ENCODE data around the gene CD99L2. TPM values are rescaled to one million over a fixed set of nuclear protein-coding genes. Genes with fewer than 3 reads are reported as not detected.

The CD99L2 gene
- total and polyA plus RNA-seq, 2 experiments from 2014 or later = 37.9 to 71.7 TPM

DNA sequence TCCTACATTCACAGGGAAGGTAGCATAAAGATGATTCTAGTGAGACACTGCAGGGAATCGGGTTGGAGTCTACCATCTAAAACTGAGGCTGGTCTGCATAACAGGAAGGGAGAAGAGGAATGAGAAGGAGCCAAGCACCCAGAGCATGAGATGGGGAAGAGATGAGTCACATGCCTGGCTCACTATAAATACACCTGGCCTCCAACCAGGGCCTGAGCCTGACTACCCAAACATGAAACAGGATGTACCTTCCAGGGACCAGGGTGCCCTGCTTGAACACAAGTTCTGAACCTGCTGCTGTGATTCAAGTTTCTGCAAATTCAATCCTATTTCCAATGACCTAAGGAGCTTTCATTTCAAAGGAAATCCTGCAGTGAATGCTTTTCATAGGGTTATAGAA is 24.9 kb downstream of the CD99L2 start:
- Histone ChIP-seq H3K36me3 (ENCODE audit: low read depth) (no peaks in the 10 kb centered on the region), H3K4me3 (no peak overlapping the region), H3K79me2 (ENCODE audit: insufficient read depth) (0 out of 2 replicates have a peak, but pooled peaks cover 8% of the 10 kb centered on the region), H3K4me2 (ENCODE audit: unreplicated experiment) (no peak overlapping the region), H4K20me1 (ENCODE audit: insufficient read depth) (no peaks in the 10 kb centered on the region), H2AFZ (no peak overlapping the region), H3K27me3 (replicated peaks; ENCODE audit: insufficient read depth) (no peaks in the 10 kb centered on the region), H3K9me3 (ENCODE audit: low read depth) (no peaks in the 10 kb centered on the region), H3K4me1 (ENCODE audit: insufficient read depth) (no peaks in the 10 kb centered on the region), H3F3A (ENCODE audit: insufficient read depth) (no peaks in the 10 kb centered on the region), H3K9ac (no peak overlapping the region), H3K27ac (no peak overlapping the region), H3K9me2 (ENCODE audit: insufficient read depth) (no peaks in the 10 kb centered on the region)
- TF ChIP-seq EZH2phosphoT487 (IDR thresholded peaks at IDR 0.05; ENCODE audit: insufficient read depth, low read depth) (no peak), EZH2 (IDR thresholded peaks at IDR 0.05; ENCODE audit: insufficient read depth, poor library complexity, severe bottlenecking) (no peak)
- peak; percentile 41 for DNase-seq
- in situ Hi-C loops (cut with MboI) = no loop called here
- 80 to 100% methylated on average over 1 of the region's 1 CpG for WGBS, 2 experiments (ENCODE audit: low coverage in 1 of 2, low lambda C conversion rate in 2 of 2, missing lambda C conversion rate in 2 of 2)

DNA sequence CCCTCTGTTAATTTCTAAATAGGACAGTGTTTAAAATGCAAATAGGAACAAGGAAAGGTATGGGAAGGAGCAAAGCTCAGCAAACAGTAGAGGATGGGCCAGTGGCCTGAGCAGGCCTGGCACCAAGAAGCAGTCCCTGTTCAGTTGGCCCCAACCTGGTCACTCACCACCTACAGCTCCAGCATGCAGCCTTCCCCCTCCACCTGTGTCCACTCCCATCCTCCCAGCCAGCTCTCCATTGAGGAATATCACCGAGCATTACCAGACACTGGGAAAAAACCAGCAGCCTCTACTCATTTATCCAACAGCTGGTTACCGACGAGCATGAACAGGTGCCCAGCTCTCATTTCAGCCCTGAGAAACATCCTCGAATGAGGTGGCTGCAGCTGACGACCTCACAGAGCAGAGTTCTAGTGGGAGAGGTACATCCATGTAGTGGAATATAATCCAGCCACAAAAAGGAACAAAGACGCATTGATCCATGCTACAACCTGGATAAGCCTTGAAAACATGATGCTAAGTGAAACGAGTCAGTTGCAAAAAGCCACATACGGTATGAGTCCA is 25.6 kb downstream of the CD99L2 start:
- no peak overlapping the region for H2AFZ ChIP-seq
- no peaks in the 10 kb centered on the region for H3F3A ChIP-seq (ENCODE audit: insufficient read depth)
- no peaks in the 10 kb centered on the region for H4K20me1 ChIP-seq (ENCODE audit: insufficient read depth)
- no peaks in the 10 kb centered on the region for H3K9me3 ChIP-seq (ENCODE audit: low read depth)
- no peak overlapping the region for H3K9ac ChIP-seq
- no peaks in the 10 kb centered on the region for H3K36me3 ChIP-seq (ENCODE audit: low read depth)
- WGBS, 2 experiments (ENCODE audit: low coverage in 1 of 2, low lambda C conversion rate in 2 of 2, missing lambda C conversion rate in 2 of 2) = 92 to 99% methylated on average over 8 of the region's 8 CpGs
- no peaks in the 10 kb centered on the region for H3K27me3 ChIP-seq (replicated peaks; ENCODE audit: insufficient read depth)
- H3K4me1 ChIP-seq (ENCODE audit: insufficient read depth) = no peaks in the 10 kb centered on the region
- TF ChIP-seq EZH2 (IDR thresholded peaks at IDR 0.05; ENCODE audit: insufficient read depth, poor library complexity, severe bottlenecking) (no peak), EZH2phosphoT487 (IDR thresholded peaks at IDR 0.05; ENCODE audit: insufficient read depth, low read depth) (no peak)
- H3K27ac ChIP-seq = no peak overlapping the region
- DNase-seq = no peak
- H3K4me2 ChIP-seq (ENCODE audit: unreplicated experiment) = no peak overlapping the region
- H3K79me2 ChIP-seq (ENCODE audit: insufficient read depth) = 0 out of 2 replicates have a peak, but pooled peaks cover 8% of the 10 kb centered on the region
- in situ Hi-C loops (cut with MboI) = no loop called here
- no peaks in the 10 kb centered on the region for H3K9me2 ChIP-seq (ENCODE audit: insufficient read depth)
- no peak overlapping the region for H3K4me3 ChIP-seq

DNA sequence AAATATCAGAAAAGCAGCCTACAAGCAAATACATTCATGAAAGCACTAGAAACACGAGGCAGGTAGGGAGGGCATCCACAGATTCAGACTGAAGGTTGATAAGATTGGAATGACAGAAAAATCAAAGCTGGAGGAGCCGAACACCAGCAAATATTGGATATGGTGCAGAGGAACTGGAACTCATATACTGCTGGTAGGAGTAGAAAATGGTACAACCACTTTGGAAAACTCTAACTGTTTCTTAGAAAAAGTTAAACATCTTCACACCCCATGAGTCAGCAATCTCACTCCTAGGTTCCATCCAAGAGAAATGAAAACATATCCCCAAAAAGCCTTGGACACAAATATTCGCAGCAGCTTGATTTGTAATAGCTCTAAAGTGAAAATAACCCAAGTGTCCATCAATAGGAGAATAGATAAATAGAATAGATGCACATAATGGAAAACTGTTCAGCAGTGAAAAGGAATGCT is 27.1 kb downstream of the CD99L2 start:
- 69 to 70% methylated on average over 3 of the region's 3 CpGs for WGBS, 2 experiments (ENCODE audit: low coverage in 1 of 2, low lambda C conversion rate in 2 of 2, missing lambda C conversion rate in 2 of 2)
- Histone ChIP-seq H4K20me1 (ENCODE audit: insufficient read depth) (no peaks in the 10 kb centered on the region), H3K36me3 (ENCODE audit: low read depth) (no peaks in the 10 kb centered on the region), H3K27me3 (replicated peaks; ENCODE audit: insufficient read depth) (no peaks in the 10 kb centered on the region), H3K27ac (no peak overlapping the region), H3K4me1 (ENCODE audit: insufficient read depth) (no peaks in the 10 kb centered on the region), H3K4me3 (no peak overlapping the region), H3F3A (ENCODE audit: insufficient read depth) (no peaks in the 10 kb centered on the region), H3K9me3 (ENCODE audit: low read depth) (no peaks in the 10 kb centered on the region), H3K9me2 (ENCODE audit: insufficient read depth) (no peaks in the 10 kb centered on the region), H3K4me2 (ENCODE audit: unreplicated experiment) (no peak overlapping the region), H3K9ac (no peak overlapping the region), H3K79me2 (ENCODE audit: insufficient read depth) (0 out of 2 replicates have a peak, but pooled peaks cover 8% of the 10 kb centered on the region), H2AFZ (no peak overlapping the region)
- in situ Hi-C loops (cut with MboI) = no loop called here
- no peak for TF ChIP-seq EZH2phosphoT487 (IDR thresholded peaks at IDR 0.05; ENCODE audit: insufficient read depth, low read depth)
- no peak for DNase-seq

DNA sequence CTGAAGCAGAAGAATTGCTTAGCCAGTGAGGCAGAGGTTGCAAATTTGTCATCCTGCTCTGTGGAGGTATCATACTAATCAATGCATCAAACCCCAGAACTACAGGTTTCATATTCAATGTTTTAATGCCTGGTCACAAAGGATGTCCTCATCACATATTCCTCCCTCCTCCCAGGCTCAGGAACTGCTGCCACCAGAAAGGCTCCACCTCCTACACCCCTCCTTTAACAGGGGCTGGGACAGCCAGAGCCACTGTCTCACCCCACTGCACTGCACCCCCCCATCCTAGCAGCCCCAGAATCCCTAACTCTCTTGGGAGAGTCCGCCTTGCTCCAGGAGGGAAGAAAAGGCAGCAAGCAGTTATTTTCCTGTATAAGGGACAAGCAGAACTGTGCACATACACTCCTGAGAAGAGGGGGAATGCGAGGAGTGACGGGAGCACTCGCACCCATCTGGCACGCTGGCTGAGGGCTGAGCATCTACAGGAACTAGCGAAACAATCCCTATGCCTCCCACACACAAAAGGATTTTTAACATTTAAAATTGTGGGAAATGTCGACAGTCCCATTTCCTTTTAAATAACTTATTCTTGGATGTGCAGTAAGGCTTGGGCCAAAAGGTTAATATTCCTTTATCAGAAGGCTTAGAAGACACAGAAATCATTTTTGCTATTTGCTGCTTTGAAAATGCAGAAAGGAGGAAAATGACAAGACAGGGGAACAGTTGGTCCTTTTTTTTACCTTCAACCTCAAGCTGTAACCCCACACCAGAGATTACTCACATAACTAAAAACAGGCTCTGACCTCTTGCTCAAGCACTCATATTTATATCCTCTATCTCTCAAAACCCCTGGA is 27.8 kb downstream of the CD99L2 start:
- Histone ChIP-seq H3F3A (ENCODE audit: insufficient read depth) (no peaks in the 10 kb centered on the region), H3K79me2 (ENCODE audit: insufficient read depth) (0 out of 2 replicates have a peak, but pooled peaks cover 8% of the 10 kb centered on the region), H3K4me3 (no peak overlapping the region), H3K4me1 (ENCODE audit: insufficient read depth) (no peaks in the 10 kb centered on the region), H3K9ac (no peak overlapping the region), H2AFZ (no peak overlapping the region), H3K36me3 (ENCODE audit: low read depth) (no peaks in the 10 kb centered on the region), H3K27me3 (replicated peaks; ENCODE audit: insufficient read depth) (no peaks in the 10 kb centered on the region), H3K9me3 (ENCODE audit: low read depth) (no peaks in the 10 kb centered on the region), H3K9me2 (ENCODE audit: insufficient read depth) (no peaks in the 10 kb centered on the region), H4K20me1 (ENCODE audit: insufficient read depth) (no peaks in the 10 kb centered on the region), H3K4me2 (ENCODE audit: unreplicated experiment) (no peak overlapping the region), H3K27ac (no peak overlapping the region)
- 88 to 89% methylated on average over 7 of the region's 7 CpGs for WGBS, 2 experiments (ENCODE audit: low coverage in 1 of 2, low lambda C conversion rate in 2 of 2, missing lambda C conversion rate in 2 of 2)
- no peak for DNase-seq
- no peak for TF ChIP-seq EZH2 (IDR thresholded peaks at IDR 0.05; ENCODE audit: insufficient read depth, poor library complexity, severe bottlenecking)
- TF ChIP-seq EZH2phosphoT487 (IDR thresholded peaks at IDR 0.05; ENCODE audit: insufficient read depth, low read depth) = no peak
- in situ Hi-C loops (cut with MboI) = no loop called here

Measured in GM23248 (cell line).